Endothelial cell of hepatic sinusoid (primary cell): ENCODE results near the gene EEF2K.
"Not testable (repeated sequence)": the region's sequence is repeated elsewhere in the genome, so short reads cannot be mapped to it uniquely, and the experiment has no call there.

Source experiments
- in situ Hi-C: cut with HindIII; loops from 2 replicates; pipeline ENCODE4 v1.10.0; 2017; ENCODE audit warnings: low sequenced_read_pairs

EEF2K gene

DNA sequence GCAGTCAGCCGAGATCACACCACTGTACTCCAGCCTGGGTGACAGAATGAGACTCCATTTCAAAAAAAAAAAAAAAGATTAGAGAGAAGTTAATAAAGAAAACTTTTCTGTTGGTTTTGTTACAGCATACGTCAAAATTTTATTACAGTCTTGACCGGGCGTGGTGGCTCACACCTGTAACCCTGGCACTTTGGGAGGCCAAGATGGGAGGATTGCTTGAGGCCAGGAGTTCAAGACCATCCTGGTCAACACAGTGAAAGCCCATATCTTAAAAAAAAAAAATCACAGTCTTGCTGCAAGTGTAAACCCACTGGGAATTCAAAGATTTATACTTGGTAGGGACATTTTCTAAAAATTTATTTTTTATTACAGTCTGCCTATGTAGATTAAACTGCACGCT lies 84.9 kb downstream of the EEF2K start:
- in situ Hi-C loops = loop anchor here (5.0 kb wide), 1 partner anchor 94 kb away; no protein-coding TSS in a partner anchor

DNA sequence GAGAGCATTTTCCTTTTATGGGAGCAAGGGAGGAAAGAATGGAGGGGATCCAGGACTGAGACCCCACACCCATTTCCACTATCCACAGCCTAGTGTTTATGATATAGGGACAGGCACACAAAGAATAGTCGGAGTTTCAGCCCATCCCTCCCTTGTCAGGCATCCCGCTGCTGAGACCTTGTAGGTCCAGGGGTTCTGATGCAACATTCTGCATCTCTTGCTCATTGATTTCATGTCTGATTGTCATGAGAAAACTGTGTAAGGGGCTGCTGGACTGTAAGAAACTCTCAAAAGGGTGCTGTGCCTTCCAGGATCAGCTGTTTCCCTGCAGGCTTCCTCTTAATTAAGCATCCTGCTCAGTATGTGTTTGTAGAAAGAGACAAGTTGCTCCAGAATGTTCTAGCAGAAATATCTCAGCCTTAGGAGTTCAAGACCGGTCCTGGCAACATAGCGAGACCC lies 85.8 kb downstream of the EEF2K start:
- in situ Hi-C loops = loop anchor here (5.0 kb wide), 1 partner anchor 95 kb away; no protein-coding TSS in a partner anchor

DNA sequence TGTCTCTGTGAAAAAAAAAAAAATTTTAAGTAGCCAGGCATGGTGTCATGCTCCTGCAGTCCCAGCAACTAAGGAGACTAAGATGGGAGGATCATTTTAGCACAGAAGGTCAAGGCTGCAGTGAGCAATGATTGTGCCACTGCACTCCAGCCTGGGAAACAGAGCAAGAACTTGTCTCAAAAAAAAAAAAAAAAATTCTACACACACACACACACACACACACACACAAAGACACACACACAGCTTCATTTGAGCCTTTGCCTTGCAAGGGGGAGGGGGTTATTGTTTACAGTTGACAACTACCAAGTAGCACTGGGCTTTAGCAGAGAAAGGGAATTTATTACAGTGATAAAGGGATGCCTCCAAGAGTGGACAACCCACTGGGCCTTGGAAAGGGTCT lies 86.2 kb downstream of the EEF2K start:
- in situ Hi-C loops = loop anchor here (5.0 kb wide), 1 partner anchor 95 kb away; no protein-coding TSS in a partner anchor

DNA sequence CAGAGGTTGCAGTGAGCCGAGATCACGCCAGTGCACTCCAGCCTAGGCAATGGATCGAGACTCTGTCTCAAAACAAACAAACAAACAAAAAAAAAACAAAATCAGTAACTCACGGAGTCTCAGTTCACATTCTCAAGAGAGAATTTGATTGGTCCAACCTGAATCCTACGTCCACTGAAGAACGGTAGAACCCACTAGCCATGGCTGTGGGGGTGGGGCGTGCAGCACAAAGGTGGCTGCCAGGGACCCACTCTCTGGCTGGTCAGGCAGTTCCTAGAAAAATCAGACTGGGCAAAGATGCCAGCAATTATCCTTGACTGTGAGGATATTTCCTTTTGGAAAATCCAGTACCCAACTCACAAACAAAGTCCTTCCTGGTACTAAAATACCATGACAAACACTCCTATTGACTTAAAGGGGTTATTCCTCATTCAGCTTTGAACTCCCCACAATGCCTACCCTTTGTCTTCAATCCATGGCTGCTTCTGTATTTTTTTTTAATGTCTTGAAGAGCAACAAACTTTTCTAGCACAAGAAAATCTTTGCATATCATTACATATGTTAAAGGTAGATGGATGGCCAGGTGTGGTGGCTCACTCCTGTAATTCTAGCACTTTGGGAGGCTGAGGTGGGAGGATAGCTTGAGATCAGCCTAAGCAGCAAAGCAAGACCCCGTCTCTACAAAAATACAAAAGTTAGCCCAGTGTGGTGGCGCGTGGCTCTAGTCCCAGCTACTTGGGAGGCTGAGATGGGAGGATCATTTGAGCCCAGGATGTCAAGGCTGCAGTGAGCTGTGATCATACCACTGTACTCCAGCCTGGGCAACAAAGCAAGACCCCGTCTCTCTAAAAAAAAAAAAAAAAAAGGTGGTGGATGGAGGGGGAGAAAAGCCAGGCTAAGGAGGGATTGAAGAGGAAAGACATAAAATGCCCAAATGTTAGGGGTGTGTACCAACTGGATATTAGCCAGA lies 87.3 kb downstream of the EEF2K start:
- in situ Hi-C loops = loop anchor here (5.0 kb wide), 1 partner anchor 96 kb away; no protein-coding TSS in a partner anchor

DNA sequence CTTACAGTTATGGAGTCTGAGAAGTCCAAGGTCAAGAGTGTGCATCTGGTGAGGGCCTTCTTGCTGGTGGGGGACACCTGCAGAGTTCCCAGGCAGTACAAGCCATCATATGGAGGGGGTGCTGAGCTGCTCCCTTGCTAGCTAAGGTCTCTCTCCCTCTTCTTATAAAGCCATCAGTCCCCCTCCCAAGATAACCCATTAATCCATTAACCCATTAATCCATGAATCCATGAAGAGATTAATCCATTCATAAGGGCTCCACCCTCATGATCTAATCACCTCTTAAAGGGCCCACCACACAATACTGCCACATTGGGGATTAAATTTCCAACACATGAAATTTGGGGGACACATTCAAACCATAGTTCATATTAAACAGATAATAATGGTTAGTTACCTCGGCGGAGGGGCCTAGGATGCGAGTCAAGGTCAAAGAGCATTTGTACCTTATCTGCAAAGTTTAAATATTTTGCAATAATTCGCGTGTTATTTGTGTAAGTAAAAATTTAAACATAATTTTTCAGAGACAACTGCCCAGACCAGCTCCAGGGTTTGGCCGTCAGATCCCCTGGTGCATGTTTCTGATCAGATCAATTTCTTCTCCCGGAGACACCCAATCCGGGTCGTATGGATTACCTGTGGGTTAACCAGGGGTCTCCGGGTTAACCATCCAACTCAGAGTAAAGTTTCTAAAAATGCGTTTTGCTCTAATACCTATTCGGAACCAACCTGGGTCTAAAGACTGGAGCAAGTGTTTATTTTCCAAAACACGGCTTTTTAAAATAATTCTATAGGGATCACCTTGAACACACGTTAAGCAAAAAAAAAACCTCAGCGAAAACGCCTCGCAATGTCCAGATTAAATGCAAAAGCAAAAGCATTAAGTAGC lies 90.4 kb downstream of the EEF2K start:
- in situ Hi-C loops = no loop called here

DNA sequence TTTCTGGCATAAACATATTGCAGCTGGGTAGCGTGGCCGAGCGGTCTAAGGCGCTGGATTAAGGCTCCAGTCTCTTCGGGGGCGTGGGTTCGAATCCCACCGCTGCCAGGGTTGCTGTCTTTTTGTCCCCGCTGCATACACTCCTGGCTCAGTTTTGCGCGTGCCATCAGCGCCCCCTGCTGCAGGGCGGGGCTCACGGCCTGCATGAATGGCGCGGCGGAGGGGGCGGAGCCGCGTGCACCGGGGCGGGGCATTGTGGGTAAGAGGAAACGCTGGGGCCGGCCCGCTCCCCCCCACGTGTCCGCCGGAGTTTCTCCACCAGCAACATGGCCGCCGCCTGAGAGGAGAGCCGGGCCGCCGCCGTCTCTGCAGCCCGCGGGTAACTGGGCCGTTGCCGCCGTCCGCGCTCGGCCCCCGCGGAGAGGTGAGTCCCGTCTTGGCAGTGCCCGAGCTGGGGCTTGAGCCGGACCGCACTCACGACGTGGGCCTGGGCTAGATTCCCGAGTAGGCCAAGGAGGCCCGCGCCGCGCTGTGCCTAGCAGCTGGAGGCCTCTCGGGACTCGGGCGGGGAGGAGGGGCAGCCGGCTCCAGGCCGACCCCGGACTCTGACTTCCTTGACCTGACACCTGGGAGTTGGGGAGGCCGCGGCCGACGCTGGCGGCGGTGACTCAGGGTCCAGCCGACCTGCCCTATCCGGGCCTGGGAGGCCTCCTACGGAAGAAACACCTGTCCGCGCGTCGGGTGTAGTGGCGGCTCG lies 91.2 kb downstream of the EEF2K start, which contains the start of gene POLR3E:
POLR3E (plus strand) TSS at position 296 of the 757 bp plus-strand sequence. CDS start 5,560 bp downstream, outside the sequence.
- in situ Hi-C loops = no loop called here

DNA sequence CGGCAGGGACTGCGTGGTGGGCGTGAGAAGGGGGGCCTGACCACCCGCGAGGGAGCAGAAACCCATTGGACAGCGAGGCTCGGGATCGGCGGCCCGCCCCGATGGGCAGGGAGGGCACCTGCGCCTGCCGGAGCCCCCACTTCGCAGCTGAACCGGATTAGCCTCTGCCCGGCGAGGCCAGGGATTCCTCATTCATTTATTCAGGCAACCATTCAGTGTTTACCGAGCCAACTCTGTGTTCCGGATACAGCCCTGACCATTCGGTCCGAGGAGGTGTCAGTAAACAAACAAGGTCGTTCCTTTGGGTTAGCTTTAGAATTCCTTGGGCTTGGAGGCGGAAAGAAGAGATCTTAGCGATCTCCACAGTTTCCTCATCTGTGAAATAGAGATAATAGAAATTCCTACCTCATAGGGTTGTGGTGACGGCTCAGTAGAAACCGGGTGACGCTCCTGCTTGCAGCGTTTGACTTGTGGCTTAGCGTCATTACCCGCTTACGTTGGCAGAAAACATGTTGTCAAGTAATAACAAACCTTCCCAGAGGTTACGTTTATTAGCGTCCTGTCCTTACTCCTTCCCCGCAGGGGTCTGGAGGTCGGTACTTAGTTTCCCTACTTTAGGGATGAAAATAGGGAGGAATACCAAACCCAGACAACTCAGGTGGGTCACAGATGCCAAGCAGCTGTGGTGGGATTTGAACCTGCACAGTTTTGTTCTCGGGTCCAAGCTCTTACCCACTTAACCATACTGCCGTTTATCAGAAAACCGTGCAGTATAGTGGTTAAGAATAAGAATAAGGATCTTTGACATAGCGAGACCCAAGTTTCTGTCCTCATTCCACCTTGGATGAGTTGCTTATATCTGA lies 92.0 kb downstream of the EEF2K start:
- in situ Hi-C loops = no loop called here

DNA sequence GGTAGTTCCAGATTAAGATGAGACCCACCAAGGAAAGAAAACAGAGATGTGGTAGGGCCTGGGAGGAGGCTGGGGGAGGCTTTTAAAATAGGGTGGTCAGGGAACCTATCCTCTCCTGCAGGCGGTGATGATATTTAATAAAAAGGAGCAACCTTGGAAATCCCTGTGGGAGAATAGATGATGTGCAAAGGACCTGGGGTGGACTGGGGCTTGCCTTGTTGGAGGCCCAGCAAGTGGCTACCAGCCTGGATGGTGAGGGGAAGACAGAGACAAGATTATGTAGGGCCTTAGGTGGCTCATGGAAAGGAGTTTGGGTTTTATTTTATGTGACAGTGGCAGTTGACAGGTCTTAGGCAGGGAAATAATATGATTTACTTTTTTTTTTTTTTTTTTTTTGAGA lies 93.0 kb downstream of the EEF2K start:
- in situ Hi-C loops = no loop called here

DNA sequence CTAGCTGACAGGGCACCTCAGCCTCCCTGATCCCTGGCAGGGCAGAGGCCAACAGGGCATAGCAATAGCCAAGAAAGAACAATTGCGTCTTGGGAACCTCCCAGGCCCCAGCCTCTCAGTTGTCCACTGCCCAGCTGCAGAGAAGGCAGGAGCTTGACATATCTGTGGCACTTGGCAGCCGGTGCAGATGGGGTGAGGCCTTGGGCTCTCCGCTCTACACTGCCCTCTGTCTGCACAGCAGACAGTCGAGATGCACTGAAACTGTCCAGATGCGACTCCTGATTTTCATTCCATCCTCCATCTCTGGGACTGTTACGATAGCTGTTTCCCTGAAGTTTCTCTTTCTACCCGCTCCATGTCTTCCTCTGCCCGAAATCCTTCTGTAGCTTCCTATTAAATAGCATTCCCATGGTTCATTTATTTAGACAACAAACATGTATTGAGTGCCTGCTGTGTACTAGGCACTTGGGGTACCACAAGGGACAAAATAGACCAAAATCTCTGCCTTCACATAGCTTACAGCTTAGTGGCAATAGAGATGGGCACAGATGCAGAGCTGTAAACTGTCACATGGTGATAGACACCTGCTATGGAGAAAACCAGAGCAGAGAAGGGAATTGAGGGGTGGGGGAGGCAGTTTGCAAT lies 94.5 kb downstream of the EEF2K start:
- in situ Hi-C loops = no loop called here

DNA sequence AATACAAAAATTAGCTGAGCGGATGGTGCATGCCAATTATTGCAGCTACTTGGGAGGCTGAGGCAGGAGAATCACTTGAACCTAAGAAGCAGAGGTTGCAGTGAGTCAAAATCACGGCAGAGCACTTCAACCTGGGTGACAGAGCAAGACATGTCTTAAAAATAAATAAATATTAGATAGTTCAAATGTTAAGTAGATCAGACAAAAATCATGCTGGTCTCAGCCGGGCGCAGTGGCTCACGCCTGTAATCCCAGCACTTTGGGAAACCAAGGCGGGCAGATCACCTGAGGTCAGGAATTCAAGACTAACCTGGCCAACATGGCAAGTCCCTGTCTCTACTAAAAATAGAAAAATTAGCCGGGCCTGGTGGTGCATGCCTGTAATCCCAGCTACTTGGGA lies 95.3 kb downstream of the EEF2K start:
- in situ Hi-C loops = not testable (repeated sequence)

DNA sequence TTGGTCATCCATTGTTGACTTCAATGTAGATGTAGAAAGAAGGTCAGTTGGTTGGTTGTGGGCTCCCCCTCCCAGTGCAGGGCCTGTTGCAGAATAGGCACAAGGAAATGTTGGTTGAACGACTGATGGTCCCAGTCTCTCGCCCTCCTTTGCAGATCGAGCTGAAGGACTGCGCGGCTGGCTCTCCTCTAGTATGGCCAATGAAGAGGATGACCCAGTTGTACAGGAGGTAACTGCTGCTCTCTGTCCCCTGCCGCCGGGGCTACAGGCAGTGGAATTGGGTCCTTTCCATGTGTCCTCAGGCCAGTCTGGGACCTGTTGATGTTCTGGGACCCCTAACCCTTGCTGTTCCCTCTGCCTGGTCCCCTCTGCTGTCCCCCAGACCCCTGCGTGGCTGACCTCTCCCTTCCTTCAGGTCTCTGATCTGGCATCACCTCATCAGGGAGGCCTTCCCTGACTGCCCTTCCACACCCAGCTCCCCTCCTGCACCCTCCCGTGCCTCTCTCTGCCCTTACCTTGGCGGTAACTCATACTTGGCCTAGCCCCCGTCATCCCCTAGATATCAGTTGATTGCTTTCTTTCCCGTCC lies 96.8 kb downstream of the EEF2K start:
- in situ Hi-C loops = no loop called here

DNA sequence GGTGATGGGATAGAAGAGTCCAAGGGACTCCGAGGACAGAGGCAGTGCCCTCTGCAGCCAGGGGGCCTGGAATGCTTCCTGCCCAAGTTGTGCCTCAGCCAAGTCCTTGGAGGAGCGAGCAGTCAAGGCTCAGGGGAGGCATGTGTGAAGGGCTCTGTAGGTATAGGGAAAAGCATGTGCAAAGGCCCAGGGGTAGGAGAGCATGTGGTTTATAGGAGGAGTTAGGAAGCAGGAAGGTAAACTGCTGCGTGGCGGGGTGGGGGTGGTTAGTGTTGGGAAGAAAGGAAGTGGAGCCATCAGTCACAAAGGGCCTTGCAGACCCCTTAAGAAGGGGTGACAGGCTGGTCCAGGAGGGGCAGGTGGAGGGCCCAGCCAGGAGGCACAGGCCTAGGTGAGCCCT lies 98.3 kb downstream of the EEF2K start:
- in situ Hi-C loops = no loop called here

DNA sequence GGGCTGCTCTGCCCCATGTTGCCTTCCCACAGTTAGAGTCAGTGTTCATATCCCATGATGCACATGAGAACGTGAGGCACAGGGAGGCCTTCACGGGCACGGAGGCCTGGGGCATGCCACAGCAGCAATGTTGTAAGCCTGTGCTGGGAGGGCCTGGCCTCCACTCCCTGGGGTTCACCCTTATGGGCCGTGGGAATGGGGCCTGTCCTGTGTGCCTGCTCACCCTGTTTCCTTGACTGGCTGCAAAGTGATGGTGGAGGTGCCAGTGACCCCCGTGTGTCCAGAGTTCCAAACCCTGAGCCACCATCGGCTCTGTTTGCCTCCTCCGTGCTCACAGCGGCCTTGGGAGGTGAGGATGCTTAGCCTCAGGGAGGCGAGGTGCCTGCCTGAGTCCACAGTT lies 100.7 kb downstream of the EEF2K start:
- in situ Hi-C loops = loop anchor here (5.0 kb wide), 1 partner anchor 46 kb away; no protein-coding TSS in a partner anchor

DNA sequence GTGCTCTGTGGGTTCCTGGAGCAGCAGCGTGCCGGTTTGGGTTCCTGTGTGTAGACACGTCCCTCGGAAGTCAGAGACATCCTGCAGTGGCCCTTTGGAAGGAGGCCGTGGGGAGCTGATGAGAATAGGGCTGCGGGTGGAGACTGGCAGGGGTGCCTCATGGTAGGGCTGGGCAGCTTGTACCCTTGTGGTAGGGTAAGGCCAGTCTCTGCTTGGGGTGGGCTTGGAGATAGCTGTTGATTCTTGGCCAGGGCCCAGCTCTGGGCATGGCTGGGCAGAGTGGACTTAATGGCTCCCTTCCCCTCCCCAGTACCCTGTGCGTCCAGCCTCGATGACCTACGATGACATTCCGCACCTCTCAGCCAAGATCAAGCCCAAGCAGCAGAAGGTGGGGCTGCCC lies 101.8 kb downstream of the EEF2K start:
- in situ Hi-C loops = loop anchor here (5.0 kb wide), 1 partner anchor 44 kb away; no protein-coding TSS in a partner anchor

DNA sequence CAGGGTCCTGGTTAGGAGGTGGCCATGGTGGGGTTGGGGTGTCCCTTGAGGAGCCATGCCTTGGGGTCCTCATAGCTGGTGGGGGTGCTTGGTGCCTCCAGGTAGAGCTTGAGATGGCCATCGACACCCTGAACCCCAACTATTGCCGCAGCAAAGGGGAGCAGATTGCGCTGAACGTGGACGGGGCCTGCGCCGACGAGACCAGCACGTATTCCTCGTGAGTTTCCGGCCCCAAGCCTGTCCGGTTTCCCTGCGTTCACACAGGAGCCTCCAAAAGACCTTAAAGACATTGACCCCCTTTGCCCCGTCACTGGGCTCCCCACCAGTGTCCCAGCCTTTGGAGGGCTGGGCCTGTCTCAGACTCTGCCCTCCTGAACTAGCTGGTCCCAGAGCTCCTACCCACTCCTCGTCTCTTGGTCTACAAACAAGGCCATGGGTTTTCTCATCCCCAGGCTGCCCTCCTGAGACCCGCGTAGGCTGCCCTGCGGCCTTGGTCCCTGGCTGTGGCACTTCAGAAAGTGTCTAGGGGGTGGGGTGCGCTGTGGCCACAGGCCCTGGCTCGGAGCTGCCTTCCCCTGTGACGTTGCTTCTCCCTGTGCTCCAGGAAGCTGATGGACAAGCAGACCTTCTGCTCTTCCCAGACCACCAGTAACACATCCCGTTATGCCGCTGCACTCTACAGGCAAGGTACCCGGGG lies 102.9 kb downstream of the EEF2K start:
- in situ Hi-C loops = loop anchor here (5.0 kb wide), 1 partner anchor 43 kb away; no protein-coding TSS in a partner anchor

DNA sequence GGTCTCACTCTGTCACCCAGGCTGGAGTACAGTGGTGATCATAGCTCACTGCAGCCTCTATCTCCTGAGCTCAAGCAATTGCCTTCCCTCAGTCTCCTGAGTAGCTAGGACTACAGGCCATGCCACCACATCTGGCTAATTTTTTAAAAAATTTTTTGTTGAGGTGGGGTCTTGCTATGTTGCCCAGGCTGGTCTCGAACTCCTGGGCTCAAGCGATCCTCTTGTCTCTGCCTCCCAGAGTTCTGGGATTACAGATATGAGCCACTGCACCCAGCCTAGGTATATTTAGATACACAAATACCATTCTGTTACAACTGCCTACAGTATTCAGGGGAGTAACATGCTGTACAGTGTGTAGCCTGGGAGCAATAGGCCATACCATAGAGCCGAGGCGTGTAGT lies 105.4 kb downstream of the EEF2K start:
- in situ Hi-C loops = no loop called here

DNA sequence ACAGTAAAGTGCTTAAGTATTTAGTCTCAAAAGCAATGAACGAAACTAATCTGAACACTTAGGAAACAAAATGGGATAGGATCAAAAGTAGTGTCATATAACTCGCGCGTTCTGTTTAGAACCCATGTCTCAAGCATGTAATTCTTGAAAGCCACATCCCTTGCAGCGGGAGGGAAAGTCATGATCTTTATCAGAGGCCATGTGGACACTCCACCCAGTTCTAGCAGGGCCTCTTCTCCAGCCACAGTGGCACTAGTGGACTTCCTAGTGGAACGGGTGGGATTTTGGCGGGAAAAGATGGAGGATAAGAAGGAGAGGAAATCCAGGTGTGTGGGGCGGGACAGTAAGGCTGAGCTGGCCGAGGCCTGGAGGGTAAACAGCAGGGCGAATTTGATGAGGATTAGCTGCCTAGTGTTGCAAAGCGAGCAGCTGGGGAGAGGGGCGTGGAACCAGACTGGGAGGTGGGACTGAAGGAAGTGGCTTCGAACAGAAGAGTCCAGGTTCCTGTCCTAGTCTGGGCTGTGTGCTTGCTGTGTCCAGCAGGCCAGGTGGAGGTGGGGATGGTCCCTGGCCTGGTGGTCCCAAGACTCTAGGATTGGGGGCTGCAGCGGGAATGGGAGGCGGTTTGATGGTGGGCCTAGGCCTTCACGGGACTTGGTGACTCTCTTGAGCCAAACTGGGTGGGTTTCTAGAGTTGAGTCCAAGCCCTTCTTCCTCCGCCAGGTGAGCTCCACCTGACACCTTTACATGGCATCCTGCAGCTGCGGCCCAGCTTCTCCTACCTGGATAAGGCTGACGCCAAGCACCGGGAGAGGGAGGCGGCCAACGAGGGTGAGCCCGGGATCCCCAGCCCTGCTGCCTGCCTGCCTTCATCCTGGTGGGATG lies 107.1 kb downstream of the EEF2K start:
- in situ Hi-C loops = no loop called here
